ENCODE data around the gene SRP54.

Gene SRP54

DNA sequence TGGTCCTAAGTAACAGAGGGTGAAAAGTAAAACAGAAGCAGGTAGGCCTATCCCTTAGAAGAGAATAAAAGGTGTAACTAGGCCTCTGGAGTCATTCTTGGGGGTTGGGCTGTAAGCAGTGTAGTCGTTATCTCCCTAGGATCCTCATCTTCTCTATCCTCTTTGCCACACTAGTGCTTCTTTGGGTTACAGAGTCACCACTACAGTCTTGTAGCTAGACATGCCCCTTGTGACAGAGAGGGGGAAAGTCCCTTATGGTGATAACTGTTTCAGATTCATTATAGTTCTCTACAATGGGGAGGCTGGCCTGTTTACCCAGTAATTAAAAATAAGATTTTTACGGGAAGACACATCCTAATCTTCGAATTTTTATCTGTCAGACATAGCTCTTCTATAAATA lies 16.4 kb upstream of the SRP54 start:
- TF ChIP-seq CTCF (IDR thresholded peaks at IDR 0.05; ENCODE audit: insufficient read depth, low read depth, low read length, missing control alignments) = no peak
- H3K4me3 ChIP-seq (ENCODE audit: low read length) = no peak overlapping the region
- DNase-seq (ENCODE audit: low read depth) = no peak

GRCh38 chr14:34970665-34971064 lies 12.1 kb upstream of the SRP54 start:
- no peak for TF ChIP-seq CTCF (IDR thresholded peaks at IDR 0.05; ENCODE audit: insufficient read depth, low read depth, low read length, missing control alignments)
- H3K4me3 ChIP-seq (ENCODE audit: low read length) = no peak overlapping the region
- no peak for DNase-seq (ENCODE audit: low read depth)

- peak; percentile 35 for DNase-seq (ENCODE audit: low read depth)
- H3K4me3 ChIP-seq (ENCODE audit: low read length) = no peak overlapping the region
- no peak for TF ChIP-seq CTCF (IDR thresholded peaks at IDR 0.05; ENCODE audit: insufficient read depth, low read depth, low read length, missing control alignments)
These were observed 11.4 kb upstream of the SRP54 start for GRCh38 chr14:34971381-34971780.

- peak; percentile 15 for DNase-seq (ENCODE audit: low read depth)
- no peak overlapping the region for H3K4me3 ChIP-seq (ENCODE audit: low read length)
- TF ChIP-seq CTCF (IDR thresholded peaks at IDR 0.05; ENCODE audit: insufficient read depth, low read depth, low read length, missing control alignments) = no peak
These were observed 11.0 kb upstream of the SRP54 start for GRCh38 chr14:34971801-34972200.

GRCh38 chr14:34978444-34978843 lies 4.3 kb upstream of the SRP54 start:
- TF ChIP-seq CTCF (IDR thresholded peaks at IDR 0.05; ENCODE audit: insufficient read depth, low read depth, low read length, missing control alignments) = no peak
- no peak for DNase-seq (ENCODE audit: low read depth)
- H3K4me3 ChIP-seq (ENCODE audit: low read length) = no peak overlapping the region

GRCh38 chr14:34980337-34980900 lies 2.4 kb upstream of the SRP54 start:
- TF ChIP-seq CTCF (IDR thresholded peaks at IDR 0.05; ENCODE audit: insufficient read depth, low read depth, low read length, missing control alignments) = no peak
- H3K4me3 ChIP-seq (ENCODE audit: low read length) = peak overlapping the region; percentile 98
- DNase-seq (ENCODE audit: low read depth) = no peak

DNA sequence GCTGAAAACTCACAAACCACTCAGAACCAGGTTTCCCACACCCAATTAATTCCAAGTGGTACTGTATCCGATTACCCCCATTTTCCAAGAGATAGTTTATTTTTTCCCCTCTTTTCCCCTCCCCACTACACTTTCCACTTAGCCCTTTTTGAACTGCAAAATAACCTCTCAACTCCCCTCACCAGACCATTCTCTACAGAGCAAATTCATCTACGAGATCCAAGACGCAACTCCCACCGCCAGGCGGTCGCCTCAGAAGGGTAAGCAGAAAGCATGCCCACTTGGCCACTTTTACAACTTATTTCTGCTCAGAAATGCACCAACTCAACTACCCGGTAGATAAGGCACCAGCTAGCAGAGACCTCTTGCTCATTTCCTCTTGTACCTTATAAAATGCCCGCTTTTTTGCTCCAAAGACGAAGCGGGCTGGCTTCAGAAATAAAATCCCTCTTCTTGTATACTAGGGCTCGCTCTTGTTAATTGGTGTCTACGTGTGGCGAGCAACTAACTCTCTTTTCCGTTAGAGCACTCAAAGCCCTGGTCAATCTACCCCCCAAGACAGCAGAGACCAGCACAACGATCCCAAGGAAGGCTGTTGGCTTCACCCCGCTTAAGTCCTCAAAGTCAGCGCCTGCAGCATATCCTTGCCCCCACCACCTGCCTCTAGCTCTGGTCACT lies 910 bp upstream of the SRP54 start:
- DNase-seq (ENCODE audit: low read depth) = peak; percentile 39
- H3K4me3 ChIP-seq (ENCODE audit: low read length) = peak overlapping the region; percentile 98
- no peak for TF ChIP-seq CTCF (IDR thresholded peaks at IDR 0.05; ENCODE audit: insufficient read depth, low read depth, low read length, missing control alignments)
